ENCODE data around the gene SLC6A13. TPM values are rescaled to one million over a fixed set of nuclear protein-coding genes. Genes with fewer than 3 reads are reported as not detected.

SLC6A13 gene
- total RNA-seq, 1 donor from 2014 or later: 0.91 TPM

DNA sequence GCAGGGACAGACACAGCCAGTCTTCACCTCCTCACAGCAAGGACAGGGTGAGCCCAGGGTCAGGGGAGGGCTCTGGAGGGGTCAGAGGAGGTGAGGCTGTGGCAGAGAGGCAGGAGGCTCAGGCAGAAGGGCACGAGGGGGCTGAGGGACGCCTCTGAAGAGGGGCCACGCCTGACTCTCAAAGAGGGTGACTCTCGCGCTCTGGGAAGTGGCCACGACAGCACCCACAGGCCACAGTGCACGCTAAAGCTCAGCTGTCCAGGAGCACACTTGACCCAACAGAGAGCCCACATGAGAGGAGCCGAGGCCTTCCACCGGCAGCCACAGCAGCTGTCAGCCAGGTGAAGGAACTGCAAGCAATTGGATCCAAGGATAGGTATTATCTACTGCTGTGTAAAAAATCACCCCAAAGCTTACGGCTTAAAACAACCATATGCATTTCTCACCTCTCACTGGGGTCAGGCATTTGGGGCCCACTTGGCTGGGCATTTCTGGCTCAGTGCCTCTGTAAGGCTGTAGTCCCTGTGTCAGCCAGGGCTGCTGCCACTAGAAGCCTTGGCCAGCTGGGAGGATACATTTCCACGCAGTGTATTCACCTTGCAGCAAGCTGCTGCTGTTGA, 76.5 kb downstream of the SLC6A13 start:
- Mint-ChIP-seq H3K36me3 (ENCODE audit: unreplicated experiment) (peaks cover 6% of the 10 kb centered on the region), H3K4me3 (ENCODE audit: unreplicated experiment) (no peak overlapping the region), H3K27me3 (ENCODE audit: unreplicated experiment) (peaks cover 16% of the 10 kb centered on the region), H3K9me3 (ENCODE audit: unreplicated experiment) (peaks cover 9% of the 10 kb centered on the region), H3K4me1 (ENCODE audit: low read depth, unreplicated experiment) (peaks cover 30% of the 10 kb centered on the region), H3K27ac (ENCODE audit: unreplicated experiment) (no peak overlapping the region)
- no peak for DNase-seq
- TF ChIP-seq, protein P1, sequence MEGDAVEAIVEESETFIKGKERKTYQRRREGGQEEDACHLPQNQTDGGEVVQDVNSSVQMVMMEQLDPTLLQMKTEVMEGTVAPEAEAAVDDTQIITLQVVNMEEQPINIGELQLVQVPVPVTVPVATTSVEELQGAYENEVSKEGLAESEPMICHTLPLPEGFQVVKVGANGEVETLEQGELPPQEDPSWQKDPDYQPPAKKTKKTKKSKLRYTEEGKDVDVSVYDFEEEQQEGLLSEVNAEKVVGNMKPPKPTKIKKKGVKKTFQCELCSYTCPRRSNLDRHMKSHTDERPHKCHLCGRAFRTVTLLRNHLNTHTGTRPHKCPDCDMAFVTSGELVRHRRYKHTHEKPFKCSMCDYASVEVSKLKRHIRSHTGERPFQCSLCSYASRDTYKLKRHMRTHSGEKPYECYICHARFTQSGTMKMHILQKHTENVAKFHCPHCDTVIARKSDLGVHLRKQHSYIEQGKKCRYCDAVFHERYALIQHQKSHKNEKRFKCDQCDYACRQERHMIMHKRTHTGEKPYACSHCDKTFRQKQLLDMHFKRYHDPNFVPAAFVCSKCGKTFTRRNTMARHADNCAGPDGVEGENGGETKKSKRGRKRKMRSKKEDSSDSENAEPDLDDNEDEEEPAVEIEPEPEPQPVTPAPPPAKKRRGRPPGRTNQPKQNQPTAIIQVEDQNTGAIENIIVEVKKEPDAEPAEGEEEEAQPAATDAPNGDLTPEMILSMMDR (IDR thresholded peaks at IDR 0.05; ENCODE audit: partially characterized antibody, unreplicated experiment): no peak

DNA sequence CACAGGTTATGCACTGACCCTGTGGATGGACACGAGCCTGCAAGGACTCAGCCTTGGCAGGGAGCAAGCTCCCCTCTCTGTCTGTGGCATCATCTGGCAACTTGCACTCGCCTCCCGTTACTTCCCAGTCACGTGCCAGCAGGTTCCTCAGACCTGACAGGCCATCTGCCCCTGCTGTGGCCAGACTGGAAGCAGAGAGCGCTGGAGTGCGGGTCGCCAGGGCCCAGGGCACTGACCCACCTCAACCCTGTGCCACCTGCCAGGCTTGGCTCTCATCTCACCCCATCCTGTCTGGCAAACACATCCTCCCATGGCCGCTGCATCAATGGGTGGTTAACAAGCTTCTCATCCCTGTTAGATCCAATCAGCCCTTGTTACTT, 77.1 kb downstream of the SLC6A13 start:
- no peak for DNase-seq
- Mint-ChIP-seq H3K36me3 (ENCODE audit: unreplicated experiment) (peaks cover 6% of the 10 kb centered on the region), H3K4me3 (ENCODE audit: unreplicated experiment) (no peak overlapping the region), H3K4me1 (ENCODE audit: low read depth, unreplicated experiment) (peaks cover 30% of the 10 kb centered on the region), H3K27me3 (ENCODE audit: unreplicated experiment) (peaks cover 16% of the 10 kb centered on the region), H3K27ac (ENCODE audit: unreplicated experiment) (no peak overlapping the region), H3K9me3 (ENCODE audit: unreplicated experiment) (peaks cover 9% of the 10 kb centered on the region)
- TF ChIP-seq, protein P1 (IDR thresholded peaks at IDR 0.05; ENCODE audit: partially characterized antibody, unreplicated experiment): no peak

DNA sequence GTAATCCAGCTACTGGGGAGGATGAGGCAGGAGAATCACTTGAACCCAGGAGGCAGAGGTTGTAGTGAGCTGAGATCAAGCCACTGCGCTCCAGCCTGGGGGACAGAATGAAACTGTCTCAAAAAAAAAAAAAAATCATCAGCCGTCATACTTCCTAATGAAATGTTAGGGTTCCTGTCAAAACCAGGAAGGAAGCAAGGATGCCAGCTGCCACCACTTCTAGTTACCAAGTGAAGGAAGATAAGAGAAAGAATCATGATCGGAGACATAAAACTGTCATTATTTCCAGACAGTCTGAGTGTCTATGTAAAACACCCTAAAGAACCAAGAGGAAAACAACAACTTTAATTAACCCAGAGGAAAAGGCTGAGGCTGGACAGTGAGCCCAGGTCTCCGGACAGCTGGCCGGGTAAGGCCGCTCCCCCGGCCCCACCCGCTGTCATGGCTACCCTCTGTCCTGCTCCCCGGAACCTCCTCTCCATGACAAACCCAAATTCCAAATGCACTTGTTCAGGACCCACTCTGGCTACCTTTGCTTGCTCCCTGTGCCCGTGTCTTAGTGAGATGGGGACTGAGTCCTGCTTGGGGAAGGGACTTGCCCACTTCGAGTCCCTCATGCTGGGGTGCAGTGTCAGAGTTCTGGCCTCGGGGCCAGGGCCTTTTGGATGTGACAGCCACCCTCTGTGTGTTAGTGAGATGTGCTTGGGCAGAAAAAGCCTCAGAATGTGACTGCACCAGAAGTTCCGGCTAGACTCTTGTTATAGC, 77.6 kb downstream of the SLC6A13 start:
- H3K4me1 Mint-ChIP-seq (ENCODE audit: low read depth, unreplicated experiment): peaks cover 33% of the 10 kb centered on the region
- peaks cover 9% of the 10 kb centered on the region for H3K9me3 Mint-ChIP-seq (ENCODE audit: unreplicated experiment)
- TF ChIP-seq, protein P1 (IDR thresholded peaks at IDR 0.05; ENCODE audit: partially characterized antibody, unreplicated experiment): no peak

DNA sequence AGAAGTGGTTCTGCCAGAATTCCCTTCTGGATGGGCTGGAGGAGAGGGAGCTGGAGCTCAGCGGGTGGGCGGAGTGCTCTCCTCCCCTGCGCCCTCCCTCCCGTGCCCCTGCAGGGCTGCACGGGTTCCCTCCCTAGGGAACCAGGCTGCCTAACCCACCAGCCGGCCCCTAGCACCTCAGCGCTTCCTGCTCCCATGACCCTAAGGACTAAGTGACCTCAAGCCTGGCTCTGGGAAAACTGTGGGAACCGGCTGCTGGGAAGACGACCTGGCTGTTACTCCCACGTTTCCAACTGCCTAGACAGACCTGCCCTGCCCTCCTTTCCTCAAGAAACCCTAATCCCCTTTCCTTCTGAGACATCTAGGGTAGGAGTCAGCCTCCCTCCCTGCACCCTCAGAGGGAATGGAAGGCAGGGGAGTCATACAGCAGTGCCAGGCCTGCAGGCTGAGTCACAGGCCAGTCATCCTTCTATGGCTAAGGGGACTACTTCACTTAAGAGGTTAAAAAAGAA, 80.2 kb downstream of the SLC6A13 start:
- H3K27me3 Mint-ChIP-seq (ENCODE audit: unreplicated experiment): peaks cover 11% of the 10 kb centered on the region
- no peak overlapping the region for H3K27ac Mint-ChIP-seq (ENCODE audit: unreplicated experiment)
- H3K9me3 Mint-ChIP-seq (ENCODE audit: unreplicated experiment): peaks cover 17% of the 10 kb centered on the region
- H3K36me3 Mint-ChIP-seq (ENCODE audit: unreplicated experiment): peaks cover 8% of the 10 kb centered on the region
- TF ChIP-seq, protein P1 (IDR thresholded peaks at IDR 0.05; ENCODE audit: partially characterized antibody, unreplicated experiment): no peak
- H3K4me3 Mint-ChIP-seq (ENCODE audit: unreplicated experiment): no peak overlapping the region
- peaks cover 47% of the 10 kb centered on the region for H3K4me1 Mint-ChIP-seq (ENCODE audit: low read depth, unreplicated experiment)
- no peak for DNase-seq

More for the DNA sequence above, 77.6 kb downstream of the SLC6A13 start:
- Mint-ChIP-seq H3K27ac (ENCODE audit: unreplicated experiment) (peak overlapping the region; percentile 60), H3K36me3 (ENCODE audit: unreplicated experiment) (peaks cover 11% of the 10 kb centered on the region), H3K27me3 (ENCODE audit: unreplicated experiment) (peaks cover 14% of the 10 kb centered on the region), H3K4me3 (ENCODE audit: unreplicated experiment) (no peak overlapping the region)
- DNase-seq: no peak

DNA sequence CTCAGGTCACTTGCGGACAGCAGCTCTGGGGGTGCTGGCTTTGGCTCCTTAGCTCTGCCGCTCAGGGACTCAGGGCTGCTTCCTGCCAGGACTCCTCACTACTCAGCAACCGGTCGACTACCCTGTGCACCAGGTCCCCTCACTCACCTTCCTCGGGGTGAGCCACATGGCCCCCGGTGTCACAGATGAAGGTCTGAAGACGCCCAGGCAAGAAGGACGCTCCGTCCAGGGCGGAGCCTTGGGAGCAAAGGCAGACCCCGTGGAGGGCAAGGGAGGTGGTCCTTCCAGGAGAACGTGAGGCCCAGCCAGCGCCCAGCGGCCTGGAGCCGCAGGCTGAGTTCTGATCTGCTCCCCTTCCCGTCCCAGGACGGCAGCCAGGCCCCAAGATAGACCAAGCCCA, 80.7 kb downstream of the SLC6A13 start:
- Mint-ChIP-seq H3K4me1 (ENCODE audit: low read depth, unreplicated experiment) (peaks cover 44% of the 10 kb centered on the region), H3K4me3 (ENCODE audit: unreplicated experiment) (no peak overlapping the region), H3K27me3 (ENCODE audit: unreplicated experiment) (peaks cover 11% of the 10 kb centered on the region), H3K27ac (ENCODE audit: unreplicated experiment) (no peak overlapping the region), H3K36me3 (ENCODE audit: unreplicated experiment) (peaks cover 4% of the 10 kb centered on the region), H3K9me3 (ENCODE audit: unreplicated experiment) (peaks cover 17% of the 10 kb centered on the region)
- DNase-seq: no peak
- TF ChIP-seq, protein P1 (IDR thresholded peaks at IDR 0.05; ENCODE audit: partially characterized antibody, unreplicated experiment): no peak

Data from glutamatergic neuron (in vitro differentiated cells).